Activated CD4-positive, alpha-beta T cell treated with anti-CD3 and anti-CD28 coated beads, Interleukin-2, amount 50 U/mL, for 4 hours (primary cell): ENCODE results near the gene CLTA.
"Not testable (repeated sequence)": the region's sequence is repeated elsewhere in the genome, so short reads cannot be mapped to it uniquely, and the experiment has no call there.

Source experiments
- DNase-seq, 2 experiments: peaks; one replicate each; pipeline ENCODE4 v3.0.0-alpha.2; 2020

The CLTA gene

GRCh38 chr9:36191686-36192085, 965 bp downstream of the CLTA start:
- DNase-seq: no peak

- no peak for DNase-seq
These were observed 1.5 kb downstream of the CLTA start for GRCh38 chr9:36192196-36192595.

- DNase-seq: no peak
These were observed 2.3 kb downstream of the CLTA start for GRCh38 chr9:36193023-36193422.

- DNase-seq: no peak
These were observed 3.7 kb downstream of the CLTA start for GRCh38 chr9:36194326-36195000.

GRCh38 chr9:36204906-36205547, 14.3 kb downstream of the CLTA start:
- no peak for DNase-seq

- no peak for DNase-seq
These were observed 16.3 kb downstream of the CLTA start for GRCh38 chr9:36207016-36207415.

GRCh38 chr9:36207546-36208012, 16.9 kb downstream of the CLTA start:
- no peak for DNase-seq

GRCh38 chr9:36208521-36209253, 18.0 kb downstream of the CLTA start:
- DNase-seq: no peak

- DNase-seq: no peak
These were observed 20.0 kb downstream of the CLTA start for GRCh38 chr9:36210722-36211121.

- no peak for DNase-seq
These were observed 20.8 kb downstream of the CLTA start for GRCh38 chr9:36211510-36211909.

GRCh38 chr9:36213387-36213786, 22.7 kb downstream of the CLTA start:
- DNase-seq: no peak

GRCh38 chr9:36213989-36214388, 23.3 kb downstream of the CLTA start:
- no peak for DNase-seq

GRCh38 chr9:36214571-36214970, 23.9 kb downstream of the CLTA start:
- no peak for DNase-seq

GRCh38 chr9:36217256-36217968, 26.7 kb downstream of the CLTA start:
- DNase-seq: no peak

- no peak for DNase-seq
These were observed 27.3 kb downstream of the CLTA start for GRCh38 chr9:36218011-36218410.

GRCh38 chr9:36218411-36218901, 27.7 kb downstream of the CLTA start:
- DNase-seq: no peak

GRCh38 chr9:36221667-36222066, 30.9 kb downstream of the CLTA start:
- DNase-seq: no peak

GRCh38 chr9:36222449-36222848, 31.7 kb downstream of the CLTA start:
- no peak for DNase-seq

- no peak for DNase-seq
These were observed 46.5 kb downstream of the CLTA start for GRCh38 chr9:36237230-36237629.

- DNase-seq: not testable (repeated sequence)
These were observed 48.5 kb downstream of the CLTA start for GRCh38 chr9:36239205-36239604.

GRCh38 chr9:36239675-36240074, 49.0 kb downstream of the CLTA start:
- not testable (repeated sequence) for DNase-seq

GRCh38 chr9:36245906-36246305, 55.2 kb downstream of the CLTA start:
- DNase-seq: no peak

- DNase-seq: no peak
These were observed 56.6 kb downstream of the CLTA start for GRCh38 chr9:36247356-36247755.
